Lower lobe of right lung (tissue), 2 donors: Measurements from ENCODE around the gene RAPGEF2. TPM values are rescaled to one million over a fixed set of nuclear protein-coding genes. Genes with fewer than 3 reads are reported as not detected.
A peak's percentile ranks its signal among the peaks of the same experiment; 100 is the strongest.

ENCODE experiments used
- ATAC-seq, 2 donors: fragments of 200-7000 bp; cut with Tn5 transposase; one replicate each; pipeline ENCODE4 v1.9.1; 2020 to 2022; ENCODE audit warnings: mild to moderate bottlenecking in 2 of 2, moderate library complexity in 2 of 2
- DNase-seq: peaks from one replicate; pipeline ENCODE4 v3.0.0-alpha.2; 2020
- H3K27ac ChIP-seq: fragments of 200-600 bp; one replicate; pipeline ENCODE4 v1.8.0; 2022
- H3K27me3 ChIP-seq: fragments of 200-600 bp; one replicate; pipeline ENCODE4 v1.8.0; 2022; ENCODE audit warnings: low read depth
- H3K36me3 ChIP-seq: fragments of 200-600 bp; one replicate; pipeline ENCODE4 v1.8.0; 2022; ENCODE audit warnings: mild to moderate bottlenecking
- H3K4me1 ChIP-seq: fragments of 200-600 bp; one replicate; pipeline ENCODE4 v1.8.0; 2022
- H3K4me3 ChIP-seq: fragments of 200-600 bp; one replicate; pipeline ENCODE4 v1.8.0; 2022; ENCODE audit warnings: mild to moderate bottlenecking
- H3K9me3 ChIP-seq: fragments of 200-600 bp; one replicate; pipeline ENCODE4 v1.8.0; 2022
- CTCF ChIP-seq: fragments of 200-600 bp; IDR thresholded peaks from one replicate; pipeline ENCODE4 v1.8.0; 2022; ENCODE audit warnings: antibody characterized with exemption, mild to moderate bottlenecking
- intact Hi-C: fragments of 100-400 bp; cut with DNase I; formaldehyde crosslinking; loops from one replicate; pipeline ENCODE4 v1.11.0; 2022
- total RNA-seq: library from RNA; stranded (reverse); fragmentation: NEBNext Ultra II Directional; extraction: Animal tissue kit (Norgen Biotek cat#: 25700); gene quantifications from one replicate; pipeline ENCODE4 v1.2.1, GENCODE V29; 2021
- donor health status: DM: no; HTN: yes; CAD: no; lungs with severe emphysema.

Gene RAPGEF2
- total RNA-seq, 1 donor from 2014 or later: 66.4 TPM

GRCh38 chr4:159284113-159284512 lies 181.2 kb downstream of the RAPGEF2 start:
- Histone ChIP-seq H3K4me3 (no peak overlapping the region), H3K9me3 (no peaks in the 10 kb centered on the region), H3K4me1 (peaks cover 21% of the 10 kb centered on the region), H3K27me3 (no peaks in the 10 kb centered on the region), H3K27ac (no peak overlapping the region), H3K36me3 (no peaks in the 10 kb centered on the region)
- intact Hi-C loops: no loop called here
- ATAC-seq (peak in 1 of 2 donors; percentile 30), DNase-seq (no peak)
- TF ChIP-seq CTCF: no peak

DNA sequence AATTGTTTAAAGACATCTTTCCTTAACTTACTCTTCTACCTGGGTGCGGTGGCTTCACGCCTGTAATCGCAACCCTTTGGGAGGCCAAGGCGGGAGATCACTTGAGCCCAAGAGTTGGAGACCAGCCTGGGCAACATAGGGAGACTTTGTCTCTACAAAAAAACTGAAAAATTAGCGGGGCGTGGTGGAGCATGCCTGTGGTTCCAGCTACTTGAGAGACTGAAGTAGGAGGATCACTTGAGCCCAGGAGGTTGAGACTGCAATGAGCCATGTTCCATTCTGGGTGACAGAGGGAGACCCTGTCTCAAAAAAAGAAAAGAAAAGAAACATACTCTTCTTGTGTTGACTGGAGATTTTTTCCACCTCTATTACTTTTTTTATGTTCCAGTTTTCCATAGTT lies 181.9 kb downstream of the RAPGEF2 start:
- H3K4me3 ChIP-seq: no peak overlapping the region
- no peak overlapping the region for H3K27ac ChIP-seq
- H3K36me3 ChIP-seq: no peaks in the 10 kb centered on the region
- H3K4me1 ChIP-seq: peaks cover 24% of the 10 kb centered on the region
- intact Hi-C loops: no loop called here
- no peaks in the 10 kb centered on the region for H3K27me3 ChIP-seq
- ATAC-seq (no peak), DNase-seq (no peak)
- H3K9me3 ChIP-seq: no peaks in the 10 kb centered on the region
- TF ChIP-seq CTCF: no peak

DNA sequence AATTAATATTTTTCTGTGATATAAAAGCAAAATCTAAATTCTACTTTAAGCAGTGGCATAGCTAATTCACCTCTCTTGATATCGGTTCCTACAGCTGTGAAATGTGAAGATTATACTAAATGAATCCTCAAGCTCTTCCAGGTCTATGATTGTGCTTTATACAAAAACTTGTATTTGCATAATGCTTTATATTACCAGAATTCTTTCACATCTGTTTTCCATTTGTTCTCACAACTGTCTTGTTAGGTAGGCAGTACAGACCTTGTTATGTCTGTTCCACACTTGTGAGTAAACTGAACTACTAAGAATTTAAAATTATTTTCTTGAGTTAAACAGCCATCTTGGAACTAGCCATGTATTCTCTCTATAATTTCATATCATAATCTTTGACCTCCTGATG lies 184.9 kb downstream of the RAPGEF2 start:
- DNase-seq: no peak
- H3K27ac ChIP-seq: no peak overlapping the region

GRCh38 chr4:159289682-159290081 lies 186.8 kb downstream of the RAPGEF2 start:
- no peaks in the 10 kb centered on the region for H3K9me3 ChIP-seq
- intact Hi-C loops: no loop called here
- peaks cover 14% of the 10 kb centered on the region for H3K4me1 ChIP-seq
- no peak overlapping the region for H3K27ac ChIP-seq
- H3K27me3 ChIP-seq: no peaks in the 10 kb centered on the region
- no peak for TF ChIP-seq CTCF
- no peaks in the 10 kb centered on the region for H3K36me3 ChIP-seq
- H3K4me3 ChIP-seq: no peak overlapping the region
- DNase-seq (no peak), ATAC-seq (no peak)

More for the DNA sequence above, 184.9 kb downstream of the RAPGEF2 start:
- ATAC-seq: no peak
- H3K4me1 ChIP-seq: peaks cover 21% of the 10 kb centered on the region
- H3K9me3 ChIP-seq: no peaks in the 10 kb centered on the region
- no peaks in the 10 kb centered on the region for H3K27me3 ChIP-seq
- TF ChIP-seq CTCF: no peak
- intact Hi-C loops: no loop called here
- no peak overlapping the region for H3K4me3 ChIP-seq
- no peaks in the 10 kb centered on the region for H3K36me3 ChIP-seq

DNA sequence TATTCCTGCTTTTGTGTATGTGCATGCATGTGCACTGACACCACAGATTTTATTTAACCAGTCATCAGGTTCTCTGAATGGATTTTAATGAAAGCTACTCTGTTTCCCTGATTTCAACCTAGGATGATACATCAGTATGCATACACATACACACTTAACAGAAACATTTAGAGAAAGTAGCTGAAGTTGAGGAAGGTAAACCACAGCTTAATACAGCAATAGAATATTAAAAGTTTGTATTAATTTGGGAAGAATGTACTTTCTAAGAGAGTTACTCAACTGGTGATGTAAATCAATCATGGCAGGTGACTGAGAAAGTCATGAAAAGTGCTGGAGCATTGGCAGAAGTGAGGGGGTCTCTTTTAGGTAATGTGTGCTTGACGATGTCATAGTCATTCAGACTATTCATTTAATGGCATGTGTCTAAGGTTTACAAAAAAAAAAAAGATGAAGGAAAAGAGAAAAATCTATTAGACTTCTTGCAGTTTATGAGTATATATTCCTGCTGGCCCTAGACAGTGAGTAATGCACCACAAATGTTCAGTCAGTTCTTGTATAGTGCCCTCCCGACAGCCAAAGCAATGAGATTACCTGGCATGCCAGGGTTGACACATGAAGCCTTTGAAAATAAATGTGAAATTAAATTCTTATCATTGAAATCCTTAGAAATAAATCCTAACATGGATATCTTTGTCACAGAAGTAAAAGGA lies 187.6 kb downstream of the RAPGEF2 start:
- no peaks in the 10 kb centered on the region for H3K9me3 ChIP-seq
- TF ChIP-seq CTCF: no peak
- H3K36me3 ChIP-seq: no peaks in the 10 kb centered on the region
- intact Hi-C loops: no loop called here
- peaks cover 14% of the 10 kb centered on the region for H3K4me1 ChIP-seq
- no peak overlapping the region for H3K27ac ChIP-seq
- H3K4me3 ChIP-seq: no peak overlapping the region
- DNase-seq (no peak), ATAC-seq (no peak)
- no peaks in the 10 kb centered on the region for H3K27me3 ChIP-seq
